Tibial nerve (tissue), 4 donors: ENCODE measurements around the gene NPFFR1.

Source experiments
- EP300 ChIP-seq, 2 donors: sonication (generic); formaldehyde crosslinking; IDR thresholded peaks; one replicate each; pipeline ENCODE4 v1.6.1; 2017; ENCODE audit warnings: antibody characterized with exemption in 2 of 2, mild to moderate bottlenecking in 1 of 2
- POLR2A ChIP-seq, 2 donors: fragments of 450-650 bp; IDR thresholded peaks; one replicate each; pipeline ENCODE4 v1.6.1; 2017; ENCODE audit warnings: antibody characterized with exemption in 2 of 2, mild to moderate bottlenecking in 2 of 2, moderate library complexity in 2 of 2
- TF ChIP-seq, protein P1 (sequence below), 5 experiments: fragments of 200-600 bp in 3 of 5; fragments of 450-650 bp in 2 of 5; sonication (generic) in 3 of 5; IDR thresholded peaks; one replicate each; pipeline ENCODE4 v1.5.1; 2016 to 2019; ENCODE audit warnings: antibody characterized with exemption in 5 of 5, mild to moderate bottlenecking in 3 of 5, moderate library complexity in 2 of 5

DNA sequence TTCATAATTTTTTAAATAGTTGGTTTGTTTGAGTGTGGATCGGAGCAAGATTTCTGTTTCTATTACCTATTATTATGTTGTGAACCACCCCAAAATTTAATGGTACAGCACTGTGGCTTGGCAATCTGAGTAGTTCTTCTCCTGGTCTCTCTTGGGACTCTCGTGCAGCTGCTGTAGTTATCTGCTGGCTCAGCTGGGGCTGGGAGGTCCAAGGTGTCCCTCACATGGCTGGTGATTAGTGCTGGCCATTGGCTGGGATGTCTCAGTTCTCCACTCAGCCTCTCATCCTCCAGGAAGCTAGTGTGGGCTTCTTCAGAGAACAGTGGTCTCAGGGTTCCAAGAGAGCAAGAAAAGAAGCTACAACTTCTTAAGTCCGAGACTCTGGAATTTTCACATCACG is 15.4 kb downstream of the NPFFR1 start:
- TF ChIP-seq, protein P1, sequence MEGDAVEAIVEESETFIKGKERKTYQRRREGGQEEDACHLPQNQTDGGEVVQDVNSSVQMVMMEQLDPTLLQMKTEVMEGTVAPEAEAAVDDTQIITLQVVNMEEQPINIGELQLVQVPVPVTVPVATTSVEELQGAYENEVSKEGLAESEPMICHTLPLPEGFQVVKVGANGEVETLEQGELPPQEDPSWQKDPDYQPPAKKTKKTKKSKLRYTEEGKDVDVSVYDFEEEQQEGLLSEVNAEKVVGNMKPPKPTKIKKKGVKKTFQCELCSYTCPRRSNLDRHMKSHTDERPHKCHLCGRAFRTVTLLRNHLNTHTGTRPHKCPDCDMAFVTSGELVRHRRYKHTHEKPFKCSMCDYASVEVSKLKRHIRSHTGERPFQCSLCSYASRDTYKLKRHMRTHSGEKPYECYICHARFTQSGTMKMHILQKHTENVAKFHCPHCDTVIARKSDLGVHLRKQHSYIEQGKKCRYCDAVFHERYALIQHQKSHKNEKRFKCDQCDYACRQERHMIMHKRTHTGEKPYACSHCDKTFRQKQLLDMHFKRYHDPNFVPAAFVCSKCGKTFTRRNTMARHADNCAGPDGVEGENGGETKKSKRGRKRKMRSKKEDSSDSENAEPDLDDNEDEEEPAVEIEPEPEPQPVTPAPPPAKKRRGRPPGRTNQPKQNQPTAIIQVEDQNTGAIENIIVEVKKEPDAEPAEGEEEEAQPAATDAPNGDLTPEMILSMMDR (IDR thresholded peaks at IDR 0.05): no peak
- TF ChIP-seq POLR2A (IDR thresholded peaks at IDR 0.05) (no peak), EP300 (IDR thresholded peaks at IDR 0.05) (no peak)
